Renal cortical epithelial cell (primary cell): ENCODE results near the gene ACOXL. TPM values are rescaled to one million over a fixed set of nuclear protein-coding genes. Genes with fewer than 3 reads are reported as not detected.
A peak's percentile ranks its signal among the peaks of the same experiment; 100 is the strongest.

Experiments
- DNase-seq: peaks from one replicate; pipeline ENCODE4 v3.0.0-alpha.2; 2011; ENCODE audit warnings: low read depth
- total RNA-seq: library from RNA; depleted of rRNA; stranded (reverse); fragments of >200 nt; gene quantifications from 2 replicates; pipeline ENCODE4 v1.2.3, GENCODE V29; 2014

The ACOXL gene
- total RNA-seq, 1 donor from 2014 or later = not detected

GRCh38 chr2:111113838-111114237 lies 381.5 kb downstream of the ACOXL start:
- no peak for DNase-seq

- no peak for DNase-seq
Measured at GRCh38 chr2:111116011-111116746, 383.8 kb downstream of the ACOXL start.

- DNase-seq = peak; percentile 59
Measured at GRCh38 chr2:111116843-111117597, 384.6 kb downstream of the ACOXL start.

GRCh38 chr2:111117598-111118480 lies 385.5 kb downstream of the ACOXL start:
- DNase-seq = peak; percentile 68

GRCh38 chr2:111118481-111118980 lies 386.2 kb downstream of the ACOXL start:
- DNase-seq = no peak

GRCh38 chr2:111118981-111119821 lies 386.8 kb downstream of the ACOXL start:
- DNase-seq = no peak

- no peak for DNase-seq
Measured at GRCh38 chr2:111119822-111120252, 387.5 kb downstream of the ACOXL start.

GRCh38 chr2:111120253-111121027 lies 388.1 kb downstream of the ACOXL start, which contains the start of gene BCL2L11:
Gene BCL2L11, plus strand, starts transcription at chr2:111120914. Its CDS starts 2,832 bp downstream, at chr2:111123746.
- DNase-seq = peak; percentile 78

GRCh38 chr2:111121028-111121827 lies 388.9 kb downstream of the ACOXL start:
- DNase-seq = no peak

- peak; percentile 61 for DNase-seq
Measured at GRCh38 chr2:111121828-111122630, 389.7 kb downstream of the ACOXL start.

GRCh38 chr2:111122631-111123421 lies 390.5 kb downstream of the ACOXL start:
- DNase-seq = peak; percentile 57

- DNase-seq = no peak
Measured at GRCh38 chr2:111123751-111124150, 391.4 kb downstream of the ACOXL start.

- DNase-seq = no peak
Measured at GRCh38 chr2:111126581-111126980, 394.2 kb downstream of the ACOXL start.

GRCh38 chr2:111127351-111127750 lies 395.0 kb downstream of the ACOXL start:
- DNase-seq = no peak

- no peak for DNase-seq
Measured at GRCh38 chr2:111128096-111128495, 395.7 kb downstream of the ACOXL start.

- DNase-seq = no peak
Measured at GRCh38 chr2:111133603-111134002, 401.2 kb downstream of the ACOXL start.

- no peak for DNase-seq
Measured at GRCh38 chr2:111134055-111134454, 401.7 kb downstream of the ACOXL start.
